CD4-positive, alpha-beta T cell treated with Interleukin-17A for 4 hours (primary cell): ENCODE measurements around the gene NT5DC2.

Source experiments
- DNase-seq: peaks from one replicate; pipeline ENCODE4 v3.0.0-alpha.2; 2020; ENCODE audit warnings: mixed read lengths

The NT5DC2 gene

GRCh38 chr3:52533623-52534280 lies at the start of gene NT5DC2:
Gene NT5DC2, minus strand, starts transcription at chr3:52533857. Its CDS starts 120 bp downstream, at chr3:52533737.
- peak; percentile 74 for DNase-seq

GRCh38 chr3:52574056-52574965 lies 40.7 kb upstream of the NT5DC2 start:
- no peak for DNase-seq

- DNase-seq = no peak
Measured at GRCh38 chr3:52572221-52572620, 38.6 kb upstream of the NT5DC2 start.

GRCh38 chr3:52570076-52570475 lies 36.4 kb upstream of the NT5DC2 start:
- no peak for DNase-seq

GRCh38 chr3:52568069-52568468 lies 34.4 kb upstream of the NT5DC2 start:
- no peak for DNase-seq

- no peak for DNase-seq
Measured at GRCh38 chr3:52563984-52564383, 30.3 kb upstream of the NT5DC2 start.

GRCh38 chr3:52561028-52561747 lies 27.5 kb upstream of the NT5DC2 start:
- DNase-seq = no peak

GRCh38 chr3:52558436-52558835 lies 24.8 kb upstream of the NT5DC2 start:
- DNase-seq = no peak

- no peak for DNase-seq
Measured at GRCh38 chr3:52557011-52557960, 23.6 kb upstream of the NT5DC2 start.

- DNase-seq = no peak
Measured at GRCh38 chr3:52555056-52555455, 21.4 kb upstream of the NT5DC2 start.

- no peak for DNase-seq
Measured at GRCh38 chr3:52554026-52554755, 20.5 kb upstream of the NT5DC2 start.

- DNase-seq = no peak
Measured at GRCh38 chr3:52552089-52552488, 18.4 kb upstream of the NT5DC2 start.

GRCh38 chr3:52551118-52551517 lies 17.5 kb upstream of the NT5DC2 start:
- DNase-seq = no peak

- no peak for DNase-seq
Measured at GRCh38 chr3:52547143-52547542, 13.5 kb upstream of the NT5DC2 start.

GRCh38 chr3:52546111-52546901 lies 12.6 kb upstream of the NT5DC2 start:
- no peak for DNase-seq

- DNase-seq = no peak
Measured at GRCh38 chr3:52544937-52545336, 11.3 kb upstream of the NT5DC2 start.

- DNase-seq = no peak
Measured at GRCh38 chr3:52541050-52541449, 7.4 kb upstream of the NT5DC2 start.

- no peak for DNase-seq
Measured at GRCh38 chr3:52539010-52539653, 5.5 kb upstream of the NT5DC2 start.

- no peak for DNase-seq
Measured at GRCh38 chr3:52537726-52538421, 4.2 kb upstream of the NT5DC2 start.
